DMS53 (cell line): ENCODE measurements around the gene GPD1.
"Not testable (repeated sequence)": the region's sequence is repeated elsewhere in the genome, so short reads cannot be mapped to it uniquely, and the experiment has no call there.

Experiments
- DNase-seq: peaks from one replicate; lab custom pipeline; 2025; lab: John Stamatoyannopoulos, UW

The GPD1 gene

GRCh38 chr12:50123203-50123602 is 19.4 kb downstream of the GPD1 start:
- no peak for DNase-seq

DNA sequence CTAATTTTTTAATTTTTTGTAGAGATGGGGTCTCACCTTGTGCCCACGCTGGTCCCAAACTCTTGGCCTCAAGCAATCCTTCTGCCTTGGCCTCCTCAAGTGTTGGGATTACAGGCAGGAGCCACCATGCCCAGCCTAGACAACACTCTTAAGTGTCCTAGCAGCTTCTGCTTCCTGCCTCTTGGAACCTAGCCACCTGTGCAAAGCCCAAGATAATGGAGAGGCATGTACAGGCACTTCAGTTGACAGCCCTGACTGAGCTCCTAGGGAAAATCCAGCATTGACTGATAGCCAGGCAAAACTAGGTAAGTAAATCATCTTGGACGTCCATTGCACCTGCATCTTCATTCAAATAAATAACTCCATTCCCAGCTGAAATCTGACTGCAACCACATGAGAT is 23.7 kb downstream of the GPD1 start:
- peak; percentile 51 for DNase-seq

GRCh38 chr12:50129290-50129689 is 25.5 kb downstream of the GPD1 start:
- DNase-seq, result no peak

GRCh38 chr12:50132505-50133135 is 28.8 kb downstream of the GPD1 start:
- peak; percentile 75 for DNase-seq

DNA sequence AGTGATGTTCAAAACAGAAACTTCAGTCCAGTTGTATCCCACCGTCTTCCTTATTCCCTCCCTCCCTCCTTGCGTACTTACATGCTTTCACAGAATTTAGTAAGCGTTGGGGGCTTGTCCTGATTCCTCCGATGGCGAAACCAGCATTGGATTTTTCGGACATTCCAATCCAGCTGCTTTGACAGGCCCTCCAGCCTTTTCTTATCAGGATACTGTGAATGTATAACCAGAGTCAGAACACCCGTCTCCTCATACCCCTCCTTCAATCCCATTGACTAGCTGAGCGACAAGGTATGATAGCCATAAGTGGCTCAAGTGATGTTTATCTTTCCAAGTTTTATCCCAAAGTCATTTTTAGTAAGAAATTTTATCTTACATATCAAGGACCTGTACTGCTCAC is 39.2 kb downstream of the GPD1 start:
- no peak for DNase-seq

- DNase-seq, result no peak
Measured at GRCh38 chr12:50145439-50145838, 41.6 kb downstream of the GPD1 start.

- DNase-seq, result no peak
Measured at GRCh38 chr12:50147281-50147680, 43.5 kb downstream of the GPD1 start.

DNA sequence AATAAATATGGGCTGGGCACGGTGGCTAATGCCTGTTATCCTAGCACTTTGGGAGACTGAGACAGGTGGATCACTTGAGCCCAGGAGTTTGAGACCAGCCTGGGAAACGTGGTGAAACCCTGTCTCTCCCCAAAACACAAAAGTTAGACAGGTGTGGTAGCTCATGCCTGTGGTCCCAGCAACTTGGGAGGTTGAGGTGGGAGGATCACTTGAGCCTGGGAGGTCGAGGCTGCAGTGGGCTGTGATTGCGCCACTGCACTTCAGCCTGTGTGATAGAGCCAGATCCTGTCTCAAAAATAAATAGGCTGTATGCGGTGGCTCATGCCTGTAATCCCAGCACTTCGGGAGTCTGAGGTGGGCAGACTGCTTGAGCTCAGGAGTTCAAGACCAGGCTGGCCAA is 44.2 kb downstream of the GPD1 start:
- DNase-seq, result not testable (repeated sequence)

DNA sequence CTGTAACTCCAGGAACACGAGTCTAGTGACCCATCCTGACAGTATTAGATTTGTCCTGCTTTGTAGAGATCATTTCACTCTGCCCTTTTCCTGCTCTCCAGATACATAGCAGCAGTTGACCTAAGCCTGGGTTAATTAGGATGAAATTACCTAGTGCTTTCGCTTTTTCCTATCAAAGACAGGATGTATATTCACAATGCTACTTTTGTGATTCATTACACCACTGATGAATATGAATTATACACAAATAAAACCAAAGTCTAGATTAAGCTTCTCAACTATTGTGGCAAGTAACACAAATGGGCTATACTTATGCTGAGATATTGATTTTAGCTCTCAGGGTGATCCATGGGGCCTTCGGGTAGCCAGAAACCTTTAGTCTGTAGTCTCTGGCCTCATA is 45.5 kb downstream of the GPD1 start:
- no peak for DNase-seq

DNA sequence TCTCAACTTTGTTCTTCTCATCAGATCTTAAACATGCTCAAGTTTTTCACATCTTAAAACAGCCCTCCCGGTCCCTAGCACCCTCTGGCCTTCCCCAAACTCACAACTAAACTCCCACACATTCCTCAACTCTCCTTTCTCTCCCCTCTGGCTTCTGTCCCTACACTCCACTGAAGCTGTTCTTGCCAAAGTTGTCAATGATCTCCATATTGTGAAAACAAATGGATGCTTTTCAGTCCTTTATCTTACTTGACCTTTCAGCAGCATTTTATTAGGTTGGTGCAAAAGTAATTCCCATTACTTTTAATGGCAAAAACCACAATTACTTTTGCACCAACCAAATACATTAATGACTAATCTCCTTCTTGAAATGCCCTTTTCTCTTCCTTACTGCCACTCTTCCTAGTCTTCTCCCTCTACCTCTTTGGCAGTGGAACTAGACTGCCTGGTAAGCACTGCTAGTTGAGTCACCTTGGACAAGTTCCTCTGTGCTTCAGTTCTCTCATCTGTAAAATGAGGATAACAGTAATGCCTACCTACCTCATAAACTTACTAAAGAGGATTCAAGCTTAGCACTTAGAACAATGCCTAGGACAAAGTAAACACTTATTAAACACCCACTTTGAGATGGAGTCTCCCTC is 47.4 kb downstream of the GPD1 start:
- DNase-seq, result no peak

GRCh38 chr12:50154947-50155346 is 51.1 kb downstream of the GPD1 start:
- not testable (repeated sequence) for DNase-seq

- no peak for DNase-seq
Measured at GRCh38 chr12:50156641-50157040, 52.8 kb downstream of the GPD1 start.

DNA sequence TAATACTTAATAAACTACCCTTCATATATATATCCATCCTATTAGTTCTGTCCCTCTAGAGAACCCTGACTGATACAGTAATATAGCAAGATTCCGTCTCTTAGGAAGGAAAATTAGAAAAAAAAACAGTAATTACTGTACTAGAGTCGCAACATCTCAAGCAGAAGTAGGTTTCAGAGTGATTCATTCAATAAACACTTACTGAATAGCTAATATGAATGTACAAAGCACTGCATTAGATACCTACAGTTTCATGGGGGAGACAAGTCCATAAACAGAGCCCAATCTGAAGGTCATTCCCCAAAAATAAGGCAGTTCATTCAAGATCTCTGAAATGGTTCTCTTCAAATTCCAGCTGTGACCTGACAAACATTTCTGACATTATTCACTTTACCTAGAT is 53.5 kb downstream of the GPD1 start:
- peak; percentile 8 for DNase-seq

DNA sequence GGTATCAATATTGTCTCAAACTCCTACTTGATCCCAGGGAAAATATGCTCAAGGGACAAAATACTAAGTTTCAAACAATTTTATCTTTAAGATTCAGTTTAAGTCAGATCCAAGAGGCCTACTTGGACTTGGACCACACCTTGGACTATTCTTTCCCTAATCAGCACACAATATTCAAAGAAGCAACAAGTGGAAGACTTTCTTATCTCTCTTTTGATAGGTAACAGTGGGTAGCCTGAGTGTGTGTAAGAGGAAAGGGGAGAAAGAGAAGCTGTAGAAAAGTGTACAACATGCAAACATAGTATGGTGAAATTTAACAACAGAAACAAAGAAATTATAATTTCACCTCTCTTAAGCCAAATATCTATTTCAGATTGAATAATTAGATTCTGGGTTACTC is 56.8 kb downstream of the GPD1 start:
- DNase-seq, result no peak
